Upper lobe of left lung (tissue), 6 donors: ENCODE results near the gene CFLAR. TPM values are rescaled to one million over a fixed set of nuclear protein-coding genes. Genes with fewer than 3 reads are reported as not detected.

ENCODE experiments used
- ATAC-seq, 2 donors: fragments of 200-7000 bp; cut with Tn5 transposase; one replicate each; pipeline ENCODE4 v1.9.1; 2022; ENCODE audit warnings: mild to moderate bottlenecking in 2 of 2, moderate library complexity in 2 of 2; ENCODE audit not compliant: low FRiP score in 2 of 2
- DNase-seq, 2 donors: peaks; one replicate each; pipeline ENCODE4 v3.0.0-alpha.2; 2019 to 2020
- H3K27ac ChIP-seq, 4 donors: fragments of 200-600 bp; sonication (generic); one replicate each; pipeline ENCODE4 v1.5.1; 2016 to 2019
- H3K27me3 ChIP-seq, 4 donors: fragments of 200-600 bp; sonication (generic); one replicate each; pipeline ENCODE4 v1.5.1; 2017 to 2019
- H3K36me3 ChIP-seq, 4 donors: fragments of 200-600 bp; sonication (generic); one replicate each; pipeline ENCODE4 v1.5.1; 2016 to 2019
- H3K4me1 ChIP-seq, 4 donors: fragments of 200-600 bp; sonication (generic); one replicate each; pipeline ENCODE4 v1.5.1; 2018 to 2019
- H3K4me3 ChIP-seq, 4 donors: fragments of 200-600 bp; sonication (generic); one replicate each; pipeline ENCODE4 v1.5.1; 2017 to 2019; ENCODE audit warnings: mild to moderate bottlenecking in 2 of 4, moderate library complexity in 1 of 4
- H3K9me3 ChIP-seq, 4 donors: fragments of 200-600 bp; sonication (generic); one replicate each; pipeline ENCODE4 v1.5.1; 2018 to 2019
- CTCF ChIP-seq, 6 experiments: fragments of 450-650 bp in 4 of 6; fragments of 200-600 bp in 2 of 6; sonication (generic) in 2 of 6; IDR thresholded peaks; one replicate each; pipeline ENCODE4 v1.5.1; 2016 to 2019; ENCODE audit warnings: antibody characterized with exemption in 6 of 6
- EP300 ChIP-seq, 4 donors: sonication (generic); formaldehyde crosslinking; IDR thresholded peaks; one replicate each; pipeline ENCODE4 v1.5.1; 2017; ENCODE audit warnings: antibody characterized with exemption in 4 of 4, control low read depth in 2 of 4
- POLR2A ChIP-seq, 4 donors: fragments of 450-650 bp; IDR thresholded peaks; one replicate each; pipeline ENCODE4 v1.5.1; 2016 to 2017; ENCODE audit warnings: antibody characterized with exemption in 4 of 4, mild to moderate bottlenecking in 2 of 4
- POLR2AphosphoS5 ChIP-seq, 2 donors: sonication (generic); formaldehyde crosslinking; IDR thresholded peaks; one replicate each; pipeline ENCODE4 v1.5.1; 2017; ENCODE audit warnings: antibody characterized with exemption in 2 of 2
- WGBS, 2 donors: methylation state at CpG; one replicate each; pipeline ENCODE4 v1.1.5; 2017 to 2018; 5-methylcytosine and 5-hydroxymethylcytosine counted together
- total RNA-seq, 6 donors: library from RNA; depleted of rRNA in 4 of 6; stranded (reverse); fragments of >200 nt in 4 of 6; gene quantifications; one replicate each; pipeline versions ENCODE4 v1.1.0 to v1.2.1, GENCODE V29; 2016 to 2021
- donor health status: DM: no; HTN: no; CAD: no; lungs with moderate emphysema.
- donor health status: DM: no; HTN: yes; CAD: no; lungs with severe emphysema.

CFLAR gene
- total RNA-seq, 6 donors from 2014 or later: 263 to 1,189 (median 435) TPM

GRCh38 chr2:201205515-201205849 lies 89.5 kb downstream of the CFLAR start:
- peaks cover 5 to 52% (median 8%) of the 10 kb centered on the region in 4 donors for H3K36me3 ChIP-seq
- ATAC-seq (peak in 1 of 2 donors; percentile 55), DNase-seq (no peak)
- H3K9me3 ChIP-seq: no peaks in the 10 kb centered on the region
- peaks cover 0 to 4% (median 0%) of the 10 kb centered on the region in 4 donors for H3K4me1 ChIP-seq
- 94 to 98% methylated on average over 3 of the region's 3 CpGs for WGBS, 2 donors
- H3K4me3 ChIP-seq: no peak overlapping the region
- TF ChIP-seq POLR2AphosphoS5 (IDR thresholded peaks at IDR 0.05): no peak
- TF ChIP-seq EP300 (IDR thresholded peaks at IDR 0.05): no peak
- TF ChIP-seq POLR2A (IDR thresholded peaks at IDR 0.05): no peak
- no peak for TF ChIP-seq CTCF (IDR thresholded peaks at IDR 0.05)
- no peak overlapping the region for H3K27ac ChIP-seq
- no peaks in the 10 kb centered on the region for H3K27me3 ChIP-seq

GRCh38 chr2:201208563-201209252 lies 92.7 kb downstream of the CFLAR start:
- DNase-seq: peak in 1 of 2 donors; percentile 70
- 79 to 86% methylated on average over 12 of the region's 12 CpGs for WGBS, 2 donors
- peaks cover 5 to 42% (median 6%) of the 10 kb centered on the region in 4 donors for H3K36me3 ChIP-seq

GRCh38 chr2:201215963-201216362 lies 100.0 kb downstream of the CFLAR start:
- TF ChIP-seq EP300 (IDR thresholded peaks at IDR 0.05): no peak
- no peak for TF ChIP-seq POLR2A (IDR thresholded peaks at IDR 0.05)
- 93 to 95% methylated on average over 4 of the region's 4 CpGs for WGBS, 2 donors
- no peak overlapping the region for H3K27ac ChIP-seq

More at GRCh38 chr2:201208563-201209252, 92.7 kb downstream of the CFLAR start:
- H3K9me3 ChIP-seq: no peaks in the 10 kb centered on the region
- no peak for TF ChIP-seq EP300 (IDR thresholded peaks at IDR 0.05)
- TF ChIP-seq POLR2A (IDR thresholded peaks at IDR 0.05): peak in 1 of 4 donors; percentile 28
- peak; percentile 56 to 86 for ATAC-seq
- H3K4me1 ChIP-seq: peaks cover 0 to 4% (median 2%) of the 10 kb centered on the region in 4 donors
- H3K4me3 ChIP-seq: no peak overlapping the region
- H3K27ac ChIP-seq: peak overlapping the region; percentile 45 to 78 (median 72)
- no peaks in the 10 kb centered on the region for H3K27me3 ChIP-seq

GRCh38 chr2:201216918-201217317 lies 101.0 kb downstream of the CFLAR start:
- Histone ChIP-seq H3K9me3 (no peaks in the 10 kb centered on the region), H3K4me3 (no peak overlapping the region), H3K36me3 (peaks cover 0 to 27% (median 18%) of the 10 kb centered on the region in 4 donors), H3K27ac (no peak overlapping the region), H3K4me1 (peaks cover 14 to 21% (median 19%) of the 10 kb centered on the region in 4 donors), H3K27me3 (no peaks in the 10 kb centered on the region)
- ATAC-seq (no peak), DNase-seq (no peak)
- TF ChIP-seq POLR2A (IDR thresholded peaks at IDR 0.05) (no peak), EP300 (IDR thresholded peaks at IDR 0.05) (no peak), CTCF (IDR thresholded peaks at IDR 0.05) (no peak), POLR2AphosphoS5 (IDR thresholded peaks at IDR 0.05) (no peak)
- WGBS, 2 donors: 67 to 83% methylated on average over 1 of the region's 1 CpG

More at GRCh38 chr2:201215963-201216362, 100.0 kb downstream of the CFLAR start:
- ATAC-seq (no peak), DNase-seq (no peak)
- Histone ChIP-seq H3K9me3 (no peaks in the 10 kb centered on the region), H3K4me1 (peaks cover 15 to 19% (median 19%) of the 10 kb centered on the region in 4 donors), H3K27me3 (no peaks in the 10 kb centered on the region), H3K4me3 (no peak overlapping the region), H3K36me3 (peaks cover 0 to 29% (median 18%) of the 10 kb centered on the region in 4 donors)

- peak overlapping the region in 3 of 4 donors; percentile 63 to 77 (median 75) for H3K27ac ChIP-seq
- no peaks in the 10 kb centered on the region for H3K27me3 ChIP-seq
These were observed 102.8 kb downstream of the CFLAR start for GRCh38 chr2:201218780-201219179.

More at GRCh38 chr2:201218780-201219179, 102.8 kb downstream of the CFLAR start:
- Histone ChIP-seq H3K9me3 (no peaks in the 10 kb centered on the region), H3K4me1 (peaks cover 14 to 22% (median 20%) of the 10 kb centered on the region in 4 donors), H3K36me3 (peaks cover 0 to 27% (median 18%) of the 10 kb centered on the region in 4 donors), H3K4me3 (no peak overlapping the region)
- DNase-seq: no peak
- no peak for ATAC-seq
- 89 to 93% methylated on average over 6 of the region's 6 CpGs for WGBS, 2 donors
- TF ChIP-seq CTCF (IDR thresholded peaks at IDR 0.05) (no peak), POLR2A (IDR thresholded peaks at IDR 0.05) (no peak), EP300 (IDR thresholded peaks at IDR 0.05) (no peak)
